ENCODE data around the gene RCAN1. TPM values are rescaled to one million over a fixed set of nuclear protein-coding genes. Genes with fewer than 3 reads are reported as not detected.

Gene RCAN1
- total RNA-seq, 1 donor from 2014 or later = 22.1 TPM

DNA sequence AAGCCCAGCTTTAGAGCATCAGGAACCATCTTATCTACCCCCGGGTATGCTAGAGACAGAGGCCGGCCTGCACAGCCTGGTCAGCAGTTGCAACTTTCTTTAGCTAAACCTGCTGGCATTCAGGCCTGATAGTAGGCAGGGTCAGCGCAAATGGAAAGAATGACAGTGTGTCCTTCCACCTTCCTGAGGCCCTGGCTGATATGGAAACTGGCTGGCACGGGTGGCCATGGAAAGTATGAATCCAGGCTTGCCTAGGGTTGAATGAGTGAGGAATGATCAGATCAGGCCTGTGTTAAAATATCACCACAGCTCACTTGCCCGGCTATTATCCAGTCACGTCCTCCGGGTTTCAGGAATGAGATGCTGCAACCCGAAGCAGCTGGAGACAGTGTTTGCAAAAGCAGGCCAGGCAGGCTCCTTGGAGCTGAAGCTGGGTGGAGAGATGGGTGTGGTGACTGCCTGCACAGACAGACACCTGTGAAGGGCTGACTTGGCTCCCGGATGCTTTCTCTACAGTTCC lies 34.7 kb downstream of the RCAN1 start:
- H3K4me3 ChIP-seq (ENCODE audit: low read depth, low read length) = no peak overlapping the region
- H3K27me3 ChIP-seq (ENCODE audit: control insufficient read depth, insufficient read depth, low read length) = no peaks in the 10 kb centered on the region
- DNase-seq (ENCODE audit: low read depth) (peak; percentile 70), FAIRE-seq (peak; percentile 89)
- TF ChIP-seq, protein P1, sequence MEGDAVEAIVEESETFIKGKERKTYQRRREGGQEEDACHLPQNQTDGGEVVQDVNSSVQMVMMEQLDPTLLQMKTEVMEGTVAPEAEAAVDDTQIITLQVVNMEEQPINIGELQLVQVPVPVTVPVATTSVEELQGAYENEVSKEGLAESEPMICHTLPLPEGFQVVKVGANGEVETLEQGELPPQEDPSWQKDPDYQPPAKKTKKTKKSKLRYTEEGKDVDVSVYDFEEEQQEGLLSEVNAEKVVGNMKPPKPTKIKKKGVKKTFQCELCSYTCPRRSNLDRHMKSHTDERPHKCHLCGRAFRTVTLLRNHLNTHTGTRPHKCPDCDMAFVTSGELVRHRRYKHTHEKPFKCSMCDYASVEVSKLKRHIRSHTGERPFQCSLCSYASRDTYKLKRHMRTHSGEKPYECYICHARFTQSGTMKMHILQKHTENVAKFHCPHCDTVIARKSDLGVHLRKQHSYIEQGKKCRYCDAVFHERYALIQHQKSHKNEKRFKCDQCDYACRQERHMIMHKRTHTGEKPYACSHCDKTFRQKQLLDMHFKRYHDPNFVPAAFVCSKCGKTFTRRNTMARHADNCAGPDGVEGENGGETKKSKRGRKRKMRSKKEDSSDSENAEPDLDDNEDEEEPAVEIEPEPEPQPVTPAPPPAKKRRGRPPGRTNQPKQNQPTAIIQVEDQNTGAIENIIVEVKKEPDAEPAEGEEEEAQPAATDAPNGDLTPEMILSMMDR (IDR thresholded peaks at IDR 0.05; ENCODE audit: insufficient read depth, low read length, severe bottlenecking) = no peak
- no peaks in the 10 kb centered on the region for H3K36me3 ChIP-seq (ENCODE audit: control insufficient read depth, insufficient read depth, low read length)

DNA sequence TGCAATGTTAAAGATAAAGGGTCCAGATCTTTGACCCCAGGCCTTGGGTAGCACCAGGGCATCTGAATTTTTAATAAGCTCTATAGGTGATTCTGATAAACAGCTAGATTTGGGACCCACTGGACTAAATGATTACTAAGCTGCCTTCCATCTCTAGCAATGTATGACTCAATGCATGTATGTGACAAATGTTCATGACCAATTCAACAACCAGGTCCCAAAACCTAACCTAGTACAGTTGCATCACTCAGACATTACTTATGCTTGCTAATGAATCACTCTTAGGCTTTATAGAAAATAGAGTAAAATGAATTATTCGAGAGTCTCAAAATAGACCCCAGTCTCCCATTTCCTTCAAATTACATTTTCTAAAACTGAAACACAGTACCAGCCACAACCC lies 35.5 kb downstream of the RCAN1 start:
- TF ChIP-seq, protein P1 (IDR thresholded peaks at IDR 0.05; ENCODE audit: insufficient read depth, low read length, severe bottlenecking) = no peak
- H3K4me3 ChIP-seq (ENCODE audit: low read depth, low read length) = no peak overlapping the region
- H3K27me3 ChIP-seq (ENCODE audit: control insufficient read depth, insufficient read depth, low read length) = no peaks in the 10 kb centered on the region
- FAIRE-seq = no peak
- DNase-seq (ENCODE audit: low read depth) = peak; percentile 93
- H3K36me3 ChIP-seq (ENCODE audit: control insufficient read depth, insufficient read depth, low read length) = no peaks in the 10 kb centered on the region

DNA sequence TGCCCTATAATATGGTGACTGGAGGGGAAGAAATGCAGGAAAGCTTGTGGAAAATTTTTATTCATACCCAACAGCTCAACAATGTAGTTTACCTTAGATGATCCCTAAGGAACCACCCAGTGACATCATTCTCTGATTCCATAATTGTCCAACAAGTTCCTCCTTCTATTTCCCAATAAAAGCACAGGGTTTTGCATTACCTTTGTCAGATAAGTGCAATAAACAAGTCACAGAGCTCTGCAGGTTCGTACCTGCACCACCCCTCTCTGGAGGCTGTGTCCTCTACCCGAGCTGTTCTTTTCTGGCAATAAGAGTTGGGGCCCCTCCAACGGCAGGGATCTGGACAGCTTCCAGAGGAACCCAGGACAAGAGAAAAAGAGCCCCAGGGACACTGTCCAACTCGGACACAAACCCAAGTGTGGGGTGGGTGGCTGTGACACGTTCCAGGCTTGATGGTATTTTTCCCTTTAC lies 38.8 kb downstream of the RCAN1 start:
- peak; percentile 95 for DNase-seq (ENCODE audit: low read depth)
- no peak for FAIRE-seq

DNA sequence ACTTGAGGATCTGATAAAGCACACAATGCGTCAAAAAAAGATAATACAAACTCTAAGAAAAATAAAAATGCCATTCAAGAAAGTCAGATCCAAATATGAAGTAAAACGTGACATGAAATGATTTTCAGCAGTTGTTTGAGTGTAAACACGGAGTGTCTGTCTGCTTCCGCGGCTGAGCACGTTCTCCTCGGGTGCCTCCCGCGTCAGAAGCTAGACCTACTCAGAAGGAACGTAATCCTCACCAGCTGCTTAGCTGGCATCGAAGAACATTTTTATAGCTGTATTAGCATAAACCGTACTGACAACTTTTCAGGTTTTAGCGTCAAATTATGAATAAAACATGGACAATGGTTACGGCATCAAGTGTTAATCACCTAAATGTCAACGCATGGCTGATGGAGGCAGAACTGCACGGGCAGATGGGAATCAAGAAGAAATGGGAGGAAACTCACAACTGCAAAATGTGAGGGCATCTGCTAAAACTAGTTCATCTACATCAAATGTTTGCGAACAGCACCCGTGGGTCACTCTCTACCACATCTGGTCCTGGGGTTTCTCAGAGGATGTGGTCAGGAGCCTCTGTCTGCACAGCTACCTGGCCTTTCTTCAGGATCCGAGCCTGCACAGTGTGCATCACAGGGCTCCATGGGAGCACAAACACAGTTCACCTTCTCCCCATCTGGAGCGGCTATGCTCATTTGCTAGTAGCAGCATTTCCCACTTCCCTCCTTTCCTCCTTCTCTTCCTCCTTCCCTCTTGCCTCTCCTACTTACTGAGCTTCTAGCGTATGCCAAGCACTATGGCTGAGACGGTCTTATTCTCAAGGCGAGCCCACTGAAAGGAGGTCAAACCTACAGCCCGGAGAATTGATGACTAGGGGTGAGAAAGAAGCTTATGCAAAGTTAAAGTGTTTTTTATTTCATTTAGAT lies 40.0 kb downstream of the RCAN1 start:
- no peak for FAIRE-seq
- no peak overlapping the region for H3K4me3 ChIP-seq (ENCODE audit: low read depth, low read length)

More for the DNA sequence above, 38.8 kb downstream of the RCAN1 start:
- Histone ChIP-seq H3K4me3 (ENCODE audit: low read depth, low read length) (no peak overlapping the region), H3K36me3 (ENCODE audit: control insufficient read depth, insufficient read depth, low read length) (no peaks in the 10 kb centered on the region), H3K27me3 (ENCODE audit: control insufficient read depth, insufficient read depth, low read length) (no peaks in the 10 kb centered on the region)
- TF ChIP-seq, protein P1 (IDR thresholded peaks at IDR 0.05; ENCODE audit: insufficient read depth, low read length, severe bottlenecking) = no peak

DNA sequence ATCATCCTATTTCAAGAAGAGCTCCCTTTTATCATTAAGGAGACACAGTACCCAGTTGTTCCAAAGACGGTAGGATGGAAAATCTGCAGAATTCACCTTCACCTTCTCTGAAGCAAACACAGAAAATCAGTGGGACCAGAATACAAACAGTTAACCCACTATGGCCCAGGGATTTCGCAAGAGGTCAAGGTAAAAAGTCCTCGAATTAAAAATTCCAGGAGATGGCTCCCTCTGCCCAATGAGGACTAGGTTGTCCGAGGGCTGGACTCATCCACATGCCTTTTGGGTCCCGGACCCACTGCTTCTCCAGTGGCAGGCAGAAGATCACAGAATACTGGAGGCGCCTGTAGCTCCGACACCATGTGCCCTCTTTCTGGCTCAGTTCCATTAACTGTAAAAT lies 42.9 kb downstream of the RCAN1 start:
- DNase-seq (ENCODE audit: low read depth) = no peak
- Histone ChIP-seq H3K27me3 (ENCODE audit: control insufficient read depth, insufficient read depth, low read length) (no peaks in the 10 kb centered on the region), H3K4me3 (ENCODE audit: low read depth, low read length) (no peak overlapping the region), H3K36me3 (ENCODE audit: control insufficient read depth, insufficient read depth, low read length) (no peaks in the 10 kb centered on the region)
- FAIRE-seq = no peak
- TF ChIP-seq, protein P1 (IDR thresholded peaks at IDR 0.05; ENCODE audit: insufficient read depth, low read length, severe bottlenecking) = no peak

More for the DNA sequence above, 40.0 kb downstream of the RCAN1 start:
- Histone ChIP-seq H3K27me3 (ENCODE audit: control insufficient read depth, insufficient read depth, low read length) (no peaks in the 10 kb centered on the region), H3K36me3 (ENCODE audit: control insufficient read depth, insufficient read depth, low read length) (no peaks in the 10 kb centered on the region)
- TF ChIP-seq, protein P1 (IDR thresholded peaks at IDR 0.05; ENCODE audit: insufficient read depth, low read length, severe bottlenecking) = no peak
- DNase-seq (ENCODE audit: low read depth) = no peak
